Subcutaneous adipose tissue (tissue), 4 donors: Measurements from ENCODE around the gene MN1. TPM values are rescaled to one million over a fixed set of nuclear protein-coding genes. Genes with fewer than 3 reads are reported as not detected.

Experiments
- CTCF ChIP-seq: fragments of 450-650 bp; IDR thresholded peaks from one replicate; pipeline ENCODE4 v1.5.1; 2016; ENCODE audit warnings: low read depth, mild to moderate bottlenecking, control low read depth, antibody characterized with exemption, moderate library complexity
- total RNA-seq, 4 donors: library from RNA; depleted of rRNA; stranded (reverse); fragments of >200 nt; gene quantifications; one replicate each; pipeline ENCODE4 v1.1.0, GENCODE V29; 2016

MN1 gene
- total RNA-seq, 4 donors from 2014 or later = 0.68 to 3.0 (median 1.6) TPM

DNA sequence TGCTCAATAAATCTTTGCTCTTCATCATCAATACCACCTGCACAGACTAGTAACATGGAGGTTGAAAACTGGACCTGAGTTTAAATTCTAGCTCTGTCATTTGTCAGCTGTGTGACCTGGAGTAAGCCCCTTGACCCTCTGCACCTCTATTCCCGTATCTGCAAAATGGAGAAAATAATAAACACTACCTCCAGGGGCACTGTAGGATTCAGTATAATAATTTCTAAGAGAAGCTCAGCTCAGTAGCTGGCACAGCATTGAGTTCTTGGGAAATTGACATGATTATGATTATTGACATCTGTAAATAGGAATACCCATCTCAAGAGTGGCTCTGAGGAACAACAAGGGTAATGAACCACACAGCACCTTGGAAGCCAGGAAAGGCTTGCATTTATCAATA, 78.4 kb downstream of the MN1 start:
- no peak for TF ChIP-seq CTCF

GRCh38 chr22:27720860-27721259, 80.7 kb downstream of the MN1 start:
- no peak for TF ChIP-seq CTCF

DNA sequence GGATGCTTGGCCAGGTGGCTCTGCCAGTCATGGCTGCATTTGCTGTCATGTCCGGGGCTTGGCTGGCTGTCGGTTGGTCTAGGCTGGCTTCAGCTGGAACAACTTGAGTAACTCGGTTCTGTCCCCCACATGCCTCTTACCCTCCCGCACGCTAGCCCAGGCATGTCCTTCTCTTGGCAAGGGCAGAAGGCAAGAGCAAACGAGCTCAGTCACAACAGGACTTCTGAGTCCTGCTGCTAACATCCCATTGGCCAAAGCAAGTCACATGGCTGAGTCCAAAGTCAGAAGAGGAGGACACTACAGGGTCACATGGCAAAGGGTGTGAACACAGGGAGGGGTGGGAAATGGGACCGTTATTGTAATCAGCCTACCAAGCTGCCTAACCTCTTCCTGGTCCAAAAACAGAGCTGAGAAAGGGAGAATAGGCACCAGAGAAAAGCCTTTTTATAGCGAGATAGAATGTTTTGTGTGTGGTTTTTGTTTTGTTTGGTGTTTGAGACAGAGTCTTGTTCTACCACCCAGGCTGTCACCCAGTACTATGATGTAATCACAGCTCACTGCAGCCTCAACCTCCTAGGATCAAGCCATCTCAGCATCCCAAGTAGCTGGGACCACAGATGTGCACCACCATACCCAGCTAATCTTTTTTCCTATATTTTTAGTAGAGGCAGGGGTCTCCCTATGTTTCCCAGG, 81.9 kb downstream of the MN1 start:
- no peak for TF ChIP-seq CTCF

- no peak for TF ChIP-seq CTCF
These were observed 82.6 kb downstream of the MN1 start for GRCh38 chr22:27719036-27719347.

- TF ChIP-seq CTCF = no peak
These were observed 83.1 kb downstream of the MN1 start for GRCh38 chr22:27718186-27719035.

DNA sequence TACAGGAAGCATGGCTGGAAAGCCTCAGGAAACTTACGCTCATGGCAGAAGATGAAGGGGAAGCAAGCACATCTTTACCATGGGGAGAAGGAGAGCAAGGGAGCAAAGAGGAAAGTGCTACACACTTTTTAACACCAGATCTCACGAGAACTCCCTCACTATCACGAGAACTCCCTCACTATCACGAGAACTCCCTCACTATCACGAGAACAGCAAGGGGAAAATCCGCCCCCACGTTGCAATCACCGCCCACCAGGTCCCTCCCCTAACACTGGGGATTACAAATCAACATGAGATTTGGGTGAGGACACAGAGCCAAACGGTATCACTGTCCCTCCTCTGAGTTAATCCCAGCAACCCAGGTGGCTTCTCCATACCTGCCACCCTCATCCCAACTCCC, 84.5 kb downstream of the MN1 start:
- TF ChIP-seq CTCF = no peak

- TF ChIP-seq CTCF = no peak
These were observed 85.5 kb downstream of the MN1 start for GRCh38 chr22:27716074-27716473.
